Activated CD8-positive, alpha-beta memory T cell treated with anti-CD3 and anti-CD28 coated beads, Interleukin-2, amount 50 U/mL, for 24 hours (primary cell): ENCODE results near the gene ITGAE.
A peak's percentile ranks its signal among the peaks of the same experiment; 100 is the strongest.

Source experiments
- DNase-seq: peaks from one replicate; pipeline ENCODE4 v3.0.0-alpha.2; 2020; ENCODE audit errors: extremely low read depth

The ITGAE gene

GRCh38 chr17:3668279-3669084 lies 132.5 kb downstream of the ITGAE start, which contains the start of the genes EMC6 and TAX1BP3:
Gene EMC6, plus strand, starts transcription at chr17:3668812. Its CDS starts 335 bp downstream, at chr17:3669147.
Gene TAX1BP3, minus strand, starts transcription at chr17:3668578. Its CDS starts 52 bp downstream, at chr17:3668526.
- DNase-seq = peak; percentile 94

- no peak for DNase-seq
These were observed 133.4 kb downstream of the ITGAE start for GRCh38 chr17:3667366-3668278.

- no peak for DNase-seq
These were observed 134.5 kb downstream of the ITGAE start for GRCh38 chr17:3666516-3666915.

GRCh38 chr17:3665834-3666233 lies 135.2 kb downstream of the ITGAE start:
- DNase-seq = no peak
